ENCODE measurements around the gene CROCC2.

CROCC2 gene

GRCh38 chr2:240918258-240919091 lies 12.3 kb downstream of the CROCC2 start:
- no peak for TF ChIP-seq EZH2 (IDR thresholded peaks at IDR 0.05; ENCODE audit: borderline replicate concordance, low read length)
- Histone ChIP-seq H3K27me3 (ENCODE audit: insufficient read depth, low read length) (no peaks in the 10 kb centered on the region), H3K4me3 (ENCODE audit: low read depth, low read length, poor library complexity, severe bottlenecking) (no peak overlapping the region), H3K9ac (ENCODE audit: low read length) (no peak overlapping the region), H3K4me2 (ENCODE audit: low read length) (no peak overlapping the region), H3K36me3 (ENCODE audit: insufficient read depth, low read length) (no peaks in the 10 kb centered on the region), H3K9me2 (ENCODE audit: low read depth, low read length) (no peaks in the 10 kb centered on the region), H3K9me3 (ENCODE audit: low read length) (no peaks in the 10 kb centered on the region), H3K27ac (ENCODE audit: low read depth, low read length, poor library complexity, severe bottlenecking) (no peak overlapping the region), H2AFZ (ENCODE audit: low read length) (no peak overlapping the region), H3F3A (ENCODE audit: insufficient read depth, low read length) (no peaks in the 10 kb centered on the region), H3K79me2 (ENCODE audit: insufficient read depth, low read length) (no peaks in the 10 kb centered on the region), H4K20me1 (ENCODE audit: insufficient read depth, low read length) (no peaks in the 10 kb centered on the region), H3K4me1 (ENCODE audit: insufficient read depth, low read length, severe bottlenecking) (no peaks in the 10 kb centered on the region)

- Histone ChIP-seq H3K9me3 (ENCODE audit: low read length) (no peaks in the 10 kb centered on the region), H2AFZ (ENCODE audit: low read length) (no peak overlapping the region), H3K4me1 (ENCODE audit: insufficient read depth, low read length, severe bottlenecking) (no peaks in the 10 kb centered on the region), H3K79me2 (ENCODE audit: insufficient read depth, low read length) (no peaks in the 10 kb centered on the region), H3K4me2 (ENCODE audit: low read length) (no peak overlapping the region), H3K36me3 (ENCODE audit: insufficient read depth, low read length) (no peaks in the 10 kb centered on the region), H4K20me1 (ENCODE audit: insufficient read depth, low read length) (no peaks in the 10 kb centered on the region), H3K9me2 (ENCODE audit: low read depth, low read length) (no peaks in the 10 kb centered on the region), H3K4me3 (ENCODE audit: low read depth, low read length, poor library complexity, severe bottlenecking) (no peak overlapping the region), H3F3A (ENCODE audit: insufficient read depth, low read length) (no peaks in the 10 kb centered on the region), H3K9ac (ENCODE audit: low read length) (no peak overlapping the region), H3K27me3 (ENCODE audit: insufficient read depth, low read length) (no peaks in the 10 kb centered on the region), H3K27ac (ENCODE audit: low read depth, low read length, poor library complexity, severe bottlenecking) (no peak overlapping the region)
- no peak for TF ChIP-seq EZH2 (IDR thresholded peaks at IDR 0.05; ENCODE audit: borderline replicate concordance, low read length)
- no peak for TF ChIP-seq CTCF (IDR thresholded peaks at IDR 0.05; ENCODE audit: low read length)
Measured at GRCh38 chr2:240919161-240919781, 13.1 kb downstream of the CROCC2 start.

GRCh38 chr2:240919786-240920782 lies 13.9 kb downstream of the CROCC2 start:
- Histone ChIP-seq H3K4me1 (ENCODE audit: insufficient read depth, low read length, severe bottlenecking) (no peaks in the 10 kb centered on the region), H3K9me3 (ENCODE audit: low read length) (no peaks in the 10 kb centered on the region), H3F3A (ENCODE audit: insufficient read depth, low read length) (no peaks in the 10 kb centered on the region), H3K4me3 (ENCODE audit: low read depth, low read length, poor library complexity, severe bottlenecking) (no peak overlapping the region), H3K27ac (ENCODE audit: low read depth, low read length, poor library complexity, severe bottlenecking) (no peak overlapping the region), H3K9me2 (ENCODE audit: low read depth, low read length) (no peaks in the 10 kb centered on the region), H3K9ac (ENCODE audit: low read length) (no peak overlapping the region), H3K27me3 (ENCODE audit: insufficient read depth, low read length) (no peaks in the 10 kb centered on the region), H3K79me2 (ENCODE audit: insufficient read depth, low read length) (no peaks in the 10 kb centered on the region), H3K36me3 (ENCODE audit: insufficient read depth, low read length) (no peaks in the 10 kb centered on the region), H4K20me1 (ENCODE audit: insufficient read depth, low read length) (no peaks in the 10 kb centered on the region), H2AFZ (ENCODE audit: low read length) (no peak overlapping the region), H3K4me2 (ENCODE audit: low read length) (no peak overlapping the region)
- TF ChIP-seq CTCF (IDR thresholded peaks at IDR 0.05; ENCODE audit: low read length) (no peak), EZH2 (IDR thresholded peaks at IDR 0.05; ENCODE audit: borderline replicate concordance, low read length) (no peak)
